AG09309 (cell line): ENCODE results near the gene PKDREJ.

Experiments
- DNase-seq: peaks from one replicate; pipeline ENCODE4 v3.0.0-alpha.2; 2010; ENCODE audit warnings: low read depth
- H3K4me3 ChIP-seq: 2 replicates; pipeline ENCODE4 v1.5.1; 2011; ENCODE audit warnings: mild to moderate bottlenecking, low read depth, low read length, moderate library complexity; ENCODE audit not compliant: control insufficient read depth
- TF ChIP-seq, protein P1 (sequence below): IDR thresholded peaks from 2 replicates; pipeline ENCODE4 v1.5.1; 2011; ENCODE audit warnings: mild to moderate bottlenecking, low read depth, low read length, inconsistent platforms; ENCODE audit not compliant: insufficient read depth, control insufficient read depth; ENCODE audit errors: missing control alignments

PKDREJ gene

DNA sequence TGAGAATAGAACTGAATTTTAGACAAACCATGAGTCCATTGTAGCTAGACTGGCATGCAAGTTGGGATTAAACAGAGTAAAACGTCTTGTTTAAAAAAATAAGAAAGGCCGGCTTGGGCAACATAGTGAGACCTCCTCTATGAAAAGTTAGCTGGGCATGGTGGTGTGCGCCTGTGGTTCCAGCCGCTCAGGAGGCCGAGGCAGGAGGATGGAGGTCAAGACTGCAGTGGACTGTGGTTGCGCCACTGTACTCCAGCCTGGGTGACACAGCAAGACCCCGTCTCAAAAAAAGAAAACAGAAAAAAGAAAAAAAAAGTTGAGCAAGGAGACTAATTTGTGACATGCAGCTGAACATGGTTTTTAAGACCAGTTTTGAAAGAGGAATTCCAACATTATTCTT lies 36.6 kb downstream of the PKDREJ start:
- TF ChIP-seq, protein P1, sequence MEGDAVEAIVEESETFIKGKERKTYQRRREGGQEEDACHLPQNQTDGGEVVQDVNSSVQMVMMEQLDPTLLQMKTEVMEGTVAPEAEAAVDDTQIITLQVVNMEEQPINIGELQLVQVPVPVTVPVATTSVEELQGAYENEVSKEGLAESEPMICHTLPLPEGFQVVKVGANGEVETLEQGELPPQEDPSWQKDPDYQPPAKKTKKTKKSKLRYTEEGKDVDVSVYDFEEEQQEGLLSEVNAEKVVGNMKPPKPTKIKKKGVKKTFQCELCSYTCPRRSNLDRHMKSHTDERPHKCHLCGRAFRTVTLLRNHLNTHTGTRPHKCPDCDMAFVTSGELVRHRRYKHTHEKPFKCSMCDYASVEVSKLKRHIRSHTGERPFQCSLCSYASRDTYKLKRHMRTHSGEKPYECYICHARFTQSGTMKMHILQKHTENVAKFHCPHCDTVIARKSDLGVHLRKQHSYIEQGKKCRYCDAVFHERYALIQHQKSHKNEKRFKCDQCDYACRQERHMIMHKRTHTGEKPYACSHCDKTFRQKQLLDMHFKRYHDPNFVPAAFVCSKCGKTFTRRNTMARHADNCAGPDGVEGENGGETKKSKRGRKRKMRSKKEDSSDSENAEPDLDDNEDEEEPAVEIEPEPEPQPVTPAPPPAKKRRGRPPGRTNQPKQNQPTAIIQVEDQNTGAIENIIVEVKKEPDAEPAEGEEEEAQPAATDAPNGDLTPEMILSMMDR, result no peak
- H3K4me3 ChIP-seq, result no peak overlapping the region
- DNase-seq, result no peak

DNA sequence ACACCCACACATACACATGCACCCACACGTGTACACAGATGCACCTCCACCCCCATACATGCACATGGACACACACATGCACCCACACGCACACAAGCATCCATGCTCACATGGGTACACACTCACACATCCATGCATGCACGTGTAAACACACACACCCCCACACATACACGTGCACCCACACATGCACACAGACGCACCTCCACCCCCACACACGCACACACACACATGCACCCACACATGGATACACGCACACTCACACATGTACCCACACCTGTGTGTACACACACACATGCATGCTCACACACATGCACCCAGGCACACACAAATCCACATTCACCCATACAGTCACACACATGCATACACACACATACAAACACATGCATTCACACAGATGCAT lies 37.5 kb downstream of the PKDREJ start:
- TF ChIP-seq, protein P1, result no peak
- H3K4me3 ChIP-seq, result no peak overlapping the region
- DNase-seq, result no peak

DNA sequence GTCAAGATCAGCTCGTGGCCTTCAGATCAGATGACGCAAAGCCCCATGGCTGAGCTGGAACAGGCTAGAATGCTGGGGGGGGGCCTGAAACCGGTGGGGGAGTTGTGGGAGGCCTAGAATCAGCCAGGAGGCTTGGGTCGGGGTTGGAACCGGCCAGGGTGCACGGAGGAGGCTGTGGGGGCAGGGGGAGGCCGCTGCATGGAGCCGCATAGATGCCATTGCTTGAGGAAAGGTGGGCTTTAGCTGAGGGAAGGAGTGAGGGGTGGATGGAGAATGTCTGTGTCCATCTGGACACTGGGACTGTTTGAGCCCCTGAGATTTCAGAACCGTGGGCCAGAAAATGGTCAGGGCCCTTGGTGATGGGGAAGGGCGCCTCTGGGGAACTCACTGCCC lies 38.2 kb downstream of the PKDREJ start:
- TF ChIP-seq, protein P1, result no peak
- H3K4me3 ChIP-seq, result no peak overlapping the region
- no peak for DNase-seq

DNA sequence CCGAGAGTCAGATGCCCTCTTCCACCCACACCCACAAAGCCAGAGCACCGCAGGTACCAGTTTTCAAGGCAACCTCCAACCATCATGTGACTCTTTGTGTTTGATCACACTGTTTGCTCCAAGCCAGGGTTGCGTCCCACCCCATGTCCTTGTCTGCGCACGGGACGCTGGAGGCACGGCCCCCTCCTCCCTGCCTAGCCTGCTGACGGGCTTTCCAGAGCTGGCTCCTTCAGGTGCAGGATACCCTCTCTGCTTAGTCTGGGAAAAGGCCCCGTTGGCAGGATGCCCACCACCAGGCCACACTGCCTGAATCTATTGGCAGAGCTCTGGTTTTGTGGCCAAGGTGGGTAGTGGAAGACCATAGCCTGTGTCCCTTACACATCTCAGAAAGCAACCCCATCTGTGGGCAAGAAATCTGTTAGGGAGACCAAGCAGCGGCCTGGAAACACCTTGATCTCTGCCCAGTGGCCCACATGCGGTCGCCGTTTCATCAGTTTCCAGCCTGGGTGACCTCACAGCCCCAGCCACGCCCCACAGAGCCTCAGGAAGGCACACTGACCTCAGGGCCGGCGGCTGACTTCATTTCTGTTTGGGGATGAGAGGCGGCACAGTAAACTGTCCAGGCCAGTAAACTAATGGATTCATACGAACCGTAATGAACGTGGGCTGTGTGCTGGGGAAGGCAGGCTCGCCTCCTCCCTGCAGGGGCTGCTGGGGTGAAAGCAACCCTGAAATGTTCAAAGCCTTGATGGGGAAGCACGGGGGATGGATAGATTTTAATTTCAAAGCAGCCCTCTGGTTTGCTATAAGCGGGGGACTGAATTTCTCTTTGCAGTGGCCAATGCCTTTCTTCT lies 38.9 kb downstream of the PKDREJ start:
- H3K4me3 ChIP-seq, result no peak overlapping the region
- DNase-seq, result no peak
- TF ChIP-seq, protein P1, result no peak

- no peak overlapping the region for H3K4me3 ChIP-seq
- TF ChIP-seq, protein P1, result no peak
- DNase-seq, result no peak
Measured at GRCh38 chr22:46220921-46221320, 42.2 kb downstream of the PKDREJ start.

- H3K4me3 ChIP-seq, result no peak overlapping the region
- TF ChIP-seq, protein P1, result no peak
- DNase-seq, result no peak
Measured at GRCh38 chr22:46219636-46220035, 43.5 kb downstream of the PKDREJ start.
